IPS-20b (cell line): ENCODE measurements around the gene KLF7.

Experiments used
- H3K27ac ChIP-seq: one replicate; pipeline ENCODE4 v1.5.1; 2013; ENCODE audit warnings: low read length
- H3K27me3 ChIP-seq: 2 replicates; pipeline ENCODE4 v1.6.1; 2013; ENCODE audit warnings: mild to moderate bottlenecking, low read length, inconsistent platforms; ENCODE audit not compliant: insufficient read depth
- H3K36me3 ChIP-seq: 2 replicates; pipeline ENCODE4 v1.6.1; 2013; ENCODE audit warnings: low read depth, mild to moderate bottlenecking, inconsistent platforms, low read length, moderate library complexity; ENCODE audit not compliant: insufficient read depth
- H3K4me1 ChIP-seq: 2 replicates; pipeline ENCODE4 v1.6.1; 2013; ENCODE audit warnings: mild to moderate bottlenecking, control low read depth, inconsistent platforms, low read length, moderate library complexity; ENCODE audit not compliant: insufficient read depth
- H3K4me3 ChIP-seq: 2 replicates; pipeline ENCODE4 v1.5.1; 2013; ENCODE audit warnings: mild to moderate bottlenecking, low read length, inconsistent platforms
- H3K9ac ChIP-seq: 2 replicates; pipeline ENCODE4 v1.6.1; 2013; ENCODE audit warnings: low read depth, mild to moderate bottlenecking, inconsistent platforms, low read length, moderate library complexity
- H3K9me3 ChIP-seq: 2 replicates; pipeline ENCODE4 v1.6.1; 2013; ENCODE audit warnings: mild to moderate bottlenecking, low read depth, low read length, inconsistent platforms; ENCODE audit not compliant: insufficient read depth

Gene KLF7

GRCh38 chr2:207142461-207142860 is 23.3 kb downstream of the KLF7 start:
- Histone ChIP-seq H3K27ac (no peak overlapping the region), H3K4me1 (peaks cover 35% of the 10 kb centered on the region)

GRCh38 chr2:207141386-207141785 is 24.4 kb downstream of the KLF7 start:
- no peak overlapping the region for H3K27ac ChIP-seq
- H3K27me3 ChIP-seq, result no peaks in the 10 kb centered on the region
- H3K9ac ChIP-seq, result no peak overlapping the region
- H3K4me3 ChIP-seq, result no peak overlapping the region
- no peaks in the 10 kb centered on the region for H3K36me3 ChIP-seq
- no peaks in the 10 kb centered on the region for H3K9me3 ChIP-seq
- H3K4me1 ChIP-seq, result peaks cover 40% of the 10 kb centered on the region

More at GRCh38 chr2:207142461-207142860, 23.3 kb downstream of the KLF7 start:
- no peaks in the 10 kb centered on the region for H3K27me3 ChIP-seq
- no peaks in the 10 kb centered on the region for H3K36me3 ChIP-seq
- no peak overlapping the region for H3K4me3 ChIP-seq
- no peaks in the 10 kb centered on the region for H3K9me3 ChIP-seq
- H3K9ac ChIP-seq, result no peak overlapping the region

GRCh38 chr2:207140265-207140664 is 25.5 kb downstream of the KLF7 start:
- Histone ChIP-seq H3K36me3 (no peaks in the 10 kb centered on the region), H3K9me3 (no peaks in the 10 kb centered on the region), H3K9ac (no peak overlapping the region), H3K4me3 (no peak overlapping the region), H3K27ac (no peak overlapping the region), H3K4me1 (peaks cover 40% of the 10 kb centered on the region), H3K27me3 (no peaks in the 10 kb centered on the region)

GRCh38 chr2:207139552-207139951 is 26.2 kb downstream of the KLF7 start:
- no peaks in the 10 kb centered on the region for H3K9me3 ChIP-seq
- H3K27ac ChIP-seq, result no peak overlapping the region
- no peaks in the 10 kb centered on the region for H3K27me3 ChIP-seq
- H3K4me1 ChIP-seq, result peaks cover 38% of the 10 kb centered on the region
- H3K9ac ChIP-seq, result no peak overlapping the region
- H3K36me3 ChIP-seq, result no peaks in the 10 kb centered on the region
- H3K4me3 ChIP-seq, result no peak overlapping the region

GRCh38 chr2:207138627-207139297 is 27.0 kb downstream of the KLF7 start:
- no peak overlapping the region for H3K4me3 ChIP-seq
- H3K9ac ChIP-seq, result no peak overlapping the region
- H3K27ac ChIP-seq, result no peak overlapping the region
- no peaks in the 10 kb centered on the region for H3K27me3 ChIP-seq
- H3K9me3 ChIP-seq, result no peaks in the 10 kb centered on the region
- no peaks in the 10 kb centered on the region for H3K36me3 ChIP-seq
- H3K4me1 ChIP-seq, result peaks cover 38% of the 10 kb centered on the region

- Histone ChIP-seq H3K4me1 (peaks cover 38% of the 10 kb centered on the region), H3K9me3 (no peaks in the 10 kb centered on the region), H3K4me3 (no peak overlapping the region), H3K27ac (no peak overlapping the region), H3K27me3 (no peaks in the 10 kb centered on the region), H3K9ac (no peak overlapping the region), H3K36me3 (no peaks in the 10 kb centered on the region)
Measured at GRCh38 chr2:207137596-207138337, 28.0 kb downstream of the KLF7 start.

- H3K36me3 ChIP-seq, result no peaks in the 10 kb centered on the region
- H3K27ac ChIP-seq, result no peak overlapping the region
- H3K9ac ChIP-seq, result no peak overlapping the region; the same call in 1 of the 2 replicates
- H3K27me3 ChIP-seq, result no peaks in the 10 kb centered on the region
- no peaks in the 10 kb centered on the region for H3K9me3 ChIP-seq
- no peak overlapping the region for H3K4me3 ChIP-seq
- peaks cover 43% of the 10 kb centered on the region for H3K4me1 ChIP-seq
Measured at GRCh38 chr2:207136874-207137273, 28.9 kb downstream of the KLF7 start.

- Histone ChIP-seq H3K9me3 (no peaks in the 10 kb centered on the region), H3K9ac (no peak overlapping the region), H3K4me1 (peaks cover 39% of the 10 kb centered on the region), H3K4me3 (no peak overlapping the region), H3K27ac (no peak overlapping the region), H3K27me3 (no peaks in the 10 kb centered on the region), H3K36me3 (no peaks in the 10 kb centered on the region)
Measured at GRCh38 chr2:207135801-207136457, 29.8 kb downstream of the KLF7 start.

GRCh38 chr2:207135340-207135739 is 30.4 kb downstream of the KLF7 start:
- Histone ChIP-seq H3K4me1 (peaks cover 35% of the 10 kb centered on the region), H3K9ac (no peak overlapping the region), H3K4me3 (no peak overlapping the region), H3K9me3 (no peaks in the 10 kb centered on the region), H3K27ac (no peak overlapping the region), H3K27me3 (no peaks in the 10 kb centered on the region), H3K36me3 (no peaks in the 10 kb centered on the region)

GRCh38 chr2:207133820-207134519 is 31.8 kb downstream of the KLF7 start:
- Histone ChIP-seq H3K9ac (peak overlapping the region; percentile 58; the same call in 1 of the 2 replicates), H3K4me3 (peak overlapping the region; percentile 6; the same call in 1 of the 2 replicates), H3K9me3 (no peaks in the 10 kb centered on the region), H3K36me3 (no peaks in the 10 kb centered on the region), H3K27me3 (no peaks in the 10 kb centered on the region), H3K27ac (peak overlapping the region; percentile 49), H3K4me1 (peaks cover 34% of the 10 kb centered on the region)

- no peaks in the 10 kb centered on the region for H3K9me3 ChIP-seq
- H3K9ac ChIP-seq, result peak overlapping the region; percentile 58; the same call in 1 of the 2 replicates
- H3K4me1 ChIP-seq, result peaks cover 34% of the 10 kb centered on the region
- H3K27me3 ChIP-seq, result no peaks in the 10 kb centered on the region
- peak overlapping the region; percentile 49 for H3K27ac ChIP-seq
- peak overlapping the region; percentile 6; the same call in 1 of the 2 replicates for H3K4me3 ChIP-seq
- no peaks in the 10 kb centered on the region for H3K36me3 ChIP-seq
Measured at GRCh38 chr2:207133458-207133819, 32.3 kb downstream of the KLF7 start.
